Endothelial cell of umbilical vein (primary cell): ENCODE measurements around the gene SCGN. TPM values are rescaled to one million over a fixed set of nuclear protein-coding genes. Genes with fewer than 3 reads are reported as not detected.

ENCODE experiments used
- BruUV-seq: library from RNA; stranded (reverse); fragments of 400-500 nt; replicated peaks from 2 replicates; lab custom pipeline; 2021; lab: Mats Ljungman, UMichigan
- CTCF ChIA-PET: fragments of 300-600, 350-600 bp; sonication (Branson Sonifier 250); formaldehyde crosslinking; loops from one replicate; lab custom pipeline; 2021; ENCODE audit warnings: antibody characterized with exemption, inconsistent platforms; lab: Charles Lee
- POLR2A ChIA-PET: fragments of 300-600, 350-600 bp; sonication (Branson Sonifier 250); formaldehyde crosslinking; loops from one replicate; lab custom pipeline; 2021; ENCODE audit warnings: antibody characterized with exemption, inconsistent platforms; lab: Charles Lee
- DNase-seq: peaks from one replicate; pipeline ENCODE4 v3.0.0-alpha.2; 2011; ENCODE audit warnings: low read depth, low spot score
- FAIRE-seq: peaks from 2 replicates; lab custom pipeline; 2011; peaks lifted over from hg19 to GRCh38; lab: Jason Lieb, UNC
- H2AFZ ChIP-seq: 2 replicates; pipeline ENCODE4 v1.6.0; 2012; ENCODE audit warnings: low read depth, low read length, control low read depth, inconsistent platforms
- H3K27ac ChIP-seq: 2 replicates; pipeline ENCODE4 v1.5.1; 2011; ENCODE audit warnings: low read depth, mild to moderate bottlenecking, control low read depth, low read length, moderate library complexity; ENCODE audit not compliant: insufficient read depth
- H3K27me3 ChIP-seq, 2 experiments: 2 replicates each; pipeline versions ENCODE4 v1.6.0 to v1.6.1; 2011; ENCODE audit warnings: low read length in 2 of 2, mixed read lengths in 1 of 2; ENCODE audit not compliant: control insufficient read depth in 2 of 2, insufficient read depth in 2 of 2
- H3K36me3 ChIP-seq, 2 experiments: 2 replicates in 1 of 2; 3 replicates in 1 of 2; pipeline ENCODE4 v1.5.1; 2011; ENCODE audit warnings: low read length in 2 of 2, mild to moderate bottlenecking in 1 of 2, moderate library complexity in 1 of 2; ENCODE audit not compliant: control insufficient read depth in 2 of 2, insufficient read depth in 2 of 2; ENCODE audit errors: extremely low read depth in 1 of 2
- H3K4me1 ChIP-seq: 3 replicates; pipeline ENCODE4 v1.5.1; 2011; ENCODE audit warnings: mild to moderate bottlenecking, low read length; ENCODE audit not compliant: control insufficient read depth, insufficient read depth; ENCODE audit errors: extremely low read depth
- H3K4me2 ChIP-seq: 2 replicates; pipeline ENCODE4 v1.6.1; 2011; ENCODE audit warnings: low read length, control low read depth, mixed read lengths; ENCODE audit not compliant: insufficient read depth
- H3K4me3 ChIP-seq, 3 experiments: fragments of 200-600 bp in 1 of 3; sonication (generic), shearing (Covaris generic) in 1 of 3; replicated peaks in 1 of 3; 2 replicates each; pipeline ENCODE4 v1.5.1; 2011 to 2016; ENCODE audit warnings: control low read depth in 3 of 3, low read length in 3 of 3, mild to moderate bottlenecking in 2 of 3, inconsistent platforms in 1 of 3, low read depth in 1 of 3, moderate library complexity in 1 of 3; ENCODE audit not compliant: insufficient read depth in 1 of 3
- H3K79me2 ChIP-seq: 2 replicates; pipeline ENCODE4 v1.6.0; 2012; ENCODE audit warnings: low read length, inconsistent platforms; ENCODE audit not compliant: control insufficient read depth, insufficient read depth
- H3K9ac ChIP-seq: replicated peaks from 2 replicates; pipeline ENCODE3; 2011; ENCODE audit warnings: low read length, control low read depth; ENCODE audit not compliant: insufficient read depth; ENCODE audit errors: extremely low read depth
- H3K9me1 ChIP-seq: replicated peaks from 3 replicates; pipeline ENCODE4 v1.6.0; 2011; ENCODE audit warnings: mild to moderate bottlenecking, low read length; ENCODE audit not compliant: control insufficient read depth, insufficient read depth; ENCODE audit errors: extremely low read depth
- H3K9me3 ChIP-seq: replicated peaks from 2 replicates; pipeline ENCODE4 v1.5.1; 2012; ENCODE audit warnings: low read length, inconsistent platforms; ENCODE audit not compliant: control insufficient read depth, insufficient read depth
- H4K20me1 ChIP-seq: replicated peaks from 2 replicates; pipeline ENCODE3; 2011; ENCODE audit warnings: mild to moderate bottlenecking, low read length; ENCODE audit not compliant: control insufficient read depth, insufficient read depth; ENCODE audit errors: extremely low read depth
- CTCF ChIP-seq, 2 donors: IDR thresholded peaks; 1 replicate in 1 of 2; 2 replicates in 1 of 2; pipeline ENCODE4 v1.5.1; 2011; ENCODE audit warnings: low read length in 2 of 2, mild to moderate bottlenecking in 2 of 2, moderate library complexity in 2 of 2, control low read depth in 1 of 2, inconsistent platforms in 1 of 2, low read depth in 1 of 2; ENCODE audit not compliant: insufficient read depth in 1 of 2; ENCODE audit errors: extremely low read depth in 1 of 2
- EZH2 ChIP-seq: IDR thresholded peaks from 2 replicates; pipeline ENCODE4 v1.6.1; 2012; ENCODE audit warnings: borderline replicate concordance, low read depth, mild to moderate bottlenecking, moderate library complexity, low read length, inconsistent platforms; ENCODE audit not compliant: severe bottlenecking
- FOS ChIP-seq: IDR thresholded peaks from 2 replicates; pipeline ENCODE4 v1.6.1; 2011; ENCODE audit warnings: mild to moderate bottlenecking, low read length, moderate library complexity, borderline replicate concordance; ENCODE audit not compliant: insufficient read depth
- GATA2 ChIP-seq: IDR thresholded peaks from 2 replicates; pipeline ENCODE4 v1.7.0; 2011; ENCODE audit warnings: low read depth, mild to moderate bottlenecking, moderate library complexity, mixed read lengths, low read length; ENCODE audit not compliant: insufficient read length, insufficient read depth
- JUN ChIP-seq: IDR thresholded peaks from 2 replicates; pipeline ENCODE4 v1.6.1; 2011; ENCODE audit warnings: borderline replicate concordance, low read depth; ENCODE audit not compliant: insufficient read length, insufficient read depth
- MAX ChIP-seq: IDR thresholded peaks from 2 replicates; pipeline ENCODE4 v1.6.1; 2011; ENCODE audit not compliant: insufficient read depth, insufficient read length
- MYC ChIP-seq: IDR thresholded peaks from one replicate; pipeline ENCODE4 v1.6.1; 2011; ENCODE audit warnings: mild to moderate bottlenecking, low read depth, low read length
- POLR2A ChIP-seq: IDR thresholded peaks from 2 replicates; pipeline ENCODE4 v1.6.1; 2012; ENCODE audit warnings: low read depth, mild to moderate bottlenecking, control low read depth, low read length
- POLR2AphosphoS5 ChIP-seq: IDR thresholded peaks from 2 replicates; pipeline ENCODE4 v1.6.1; 2012; ENCODE audit warnings: low read depth, mild to moderate bottlenecking, control low read depth, low read length, moderate library complexity; ENCODE audit not compliant: insufficient read depth
- dilution Hi-C: fragments of 300-500 bp; cut with MboI; formaldehyde crosslinking; loops from one replicate; pipeline ENCODE4 v1.15.0; 2019; ENCODE audit warnings: low sequenced_read_pairs; ENCODE audit not compliant: extremely low pct_ligation_motif_present
- intact Hi-C: fragments of 100-400 bp; cut with micrococcal nuclease; formaldehyde crosslinking; loops from one replicate; pipeline ENCODE4 v1.10.0; 2022
- polyA plus RNA-seq, 4 experiments: library from polyadenylated mRNA; depleted of rRNA in 3 of 4; stranded (reverse) in 3 of 4; unstranded in 1 of 4; fragments of >200 nt; gene quantifications; 2 replicates each; pipeline versions ENCODE4 v1.2.1 to v1.2.3, GENCODE V29; 2011 to 2012; ENCODE audit warnings: missing spikeins in 1 of 4
- total RNA-seq: library from RNA; stranded (reverse); gene quantifications from 2 replicates; pipeline ENCODE4 v1.2.3, GENCODE V29; 2021

The SCGN gene
- total and polyA plus RNA-seq, 2 donors (not counting 3 experiments of a cell fraction or from before 2014, with no cell fraction given), result not detected

DNA sequence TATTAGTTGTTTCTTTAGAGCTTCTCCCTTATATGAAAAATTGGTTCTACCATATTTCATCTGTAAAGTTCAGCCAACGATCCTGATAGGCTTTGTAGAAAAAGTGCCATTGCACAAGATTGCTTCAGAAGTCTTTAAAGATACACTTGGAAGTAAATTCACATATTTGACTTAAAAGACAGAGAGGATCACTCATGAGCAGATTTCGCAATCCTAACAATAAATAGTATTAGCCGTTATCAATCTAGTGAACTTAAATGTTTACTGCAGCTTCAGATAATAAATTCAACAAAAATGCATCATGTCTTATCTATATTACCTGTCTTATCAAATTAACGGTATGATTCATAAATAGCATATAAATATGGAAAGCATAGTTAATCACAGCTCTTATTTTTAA is 93.8 kb downstream of the SCGN start:
- dilution Hi-C loops (no loop called here), intact Hi-C loops (no loop called here)
- no TSS peak for BruUV-seq
- Histone ChIP-seq H3K27me3 (peaks cover 0 to 2% of the 10 kb centered on the region in 2 experiments), H3K36me3 (no peaks in the 10 kb centered on the region), H3K4me3 (no peak overlapping the region), H3K9me1 (no peaks in the 10 kb centered on the region), H2AFZ (no peak overlapping the region), H3K4me1 (no peaks in the 10 kb centered on the region), H3K9me3 (no peaks in the 10 kb centered on the region), H4K20me1 (no peaks in the 10 kb centered on the region), H3K27ac (no peak overlapping the region), H3K4me2 (no peak overlapping the region), H3K79me2 (no peaks in the 10 kb centered on the region), H3K9ac (no peak overlapping the region)
- FAIRE-seq (no peak), DNase-seq (no peak)
- TF ChIP-seq POLR2A (no peak), MAX (no peak), FOS (no peak), EZH2 (no peak), POLR2AphosphoS5 (no peak), JUN (no peak), CTCF (IDR thresholded peaks at IDR 0.05; ENCODE audit: extremely low read depth in 1 of 2, insufficient read depth in 1 of 2, low read depth in 1 of 2, low read length in 2 of 2) (no peak), MYC (no peak), GATA2 (no peak)
- ChIA-PET POLR2A (no interaction called here), CTCF (interaction anchor here (0.7 kb wide), 1 partner anchor 82 kb away, joined by 3 read pairs; no protein-coding TSS in a partner anchor)
